A673 (cell line): ENCODE measurements around the gene CEND1. TPM values are rescaled to one million over a fixed set of nuclear protein-coding genes. Genes with fewer than 3 reads are reported as not detected.

Source experiments
- BruUV-seq: library from RNA; stranded (reverse); fragments of 400-500 nt; replicated peaks from 2 replicates; lab custom pipeline; 2021; lab: Mats Ljungman, UMichigan
- CTCF ChIA-PET: fragments of 300-600 bp; sonication (Branson Sonifier 250); formaldehyde crosslinking; loops from one replicate; lab custom pipeline; 2022; ENCODE audit warnings: antibody characterized with exemption; lab: Charles Lee
- POLR2A ChIA-PET: fragments of 300-600 bp; sonication (Branson Sonifier 250); formaldehyde crosslinking; loops from one replicate; lab custom pipeline; 2022; ENCODE audit warnings: antibody characterized with exemption; ENCODE audit not compliant: low non-redundant PET; lab: Charles Lee
- DNase-seq: peaks from one replicate; pipeline ENCODE4 v3.0.0-alpha.2; 2015; ENCODE audit warnings: low spot score
- H3K27ac ChIP-seq: fragments of 200-600 bp; sonication (generic); 2 replicates; pipeline ENCODE4 v1.5.1; 2016; ENCODE audit warnings: mixed run types, low read depth, mild to moderate bottlenecking, mixed read lengths, antibody characterized with exemption, low read length; ENCODE audit not compliant: poor library complexity, severe bottlenecking
- H3K27me3 ChIP-seq: fragments of 200-600 bp; sonication (generic); replicated peaks from 2 replicates; pipeline ENCODE4 v1.6.1; 2017; ENCODE audit warnings: mixed run types, low read depth, mild to moderate bottlenecking, mixed read lengths, antibody characterized with exemption, low read length; ENCODE audit not compliant: insufficient read depth, poor library complexity
- H3K36me3 ChIP-seq: fragments of 200-600 bp; sonication (generic); 2 replicates; pipeline ENCODE4 v1.6.1; 2016; ENCODE audit warnings: mixed run types, mild to moderate bottlenecking, mixed read lengths, antibody characterized with exemption, low read length; ENCODE audit not compliant: insufficient read depth, poor library complexity, severe bottlenecking
- H3K4me1 ChIP-seq: fragments of 200-600 bp; sonication (generic); 2 replicates; pipeline ENCODE4 v1.6.1; 2017; ENCODE audit warnings: mixed run types, mild to moderate bottlenecking, mixed read lengths, antibody characterized with exemption, low read length; ENCODE audit not compliant: insufficient read depth, poor library complexity, severe bottlenecking
- H3K4me3 ChIP-seq: fragments of 200-600 bp; sonication (generic); 2 replicates; pipeline ENCODE4 v1.5.1; 2016; ENCODE audit warnings: low read depth, mixed run types, mild to moderate bottlenecking, mixed read lengths, low read length; ENCODE audit not compliant: poor library complexity, severe bottlenecking
- H3K9me3 ChIP-seq: fragments of 200-600 bp; sonication (generic); 2 replicates; pipeline ENCODE4 v1.6.1; 2016; ENCODE audit warnings: mixed run types, low read depth, mild to moderate bottlenecking, mixed read lengths, antibody characterized with exemption, low read length; ENCODE audit not compliant: poor library complexity, severe bottlenecking
- CTCF ChIP-seq: fragments of 300-800, 200-600 bp; sonication (generic); conservative IDR thresholded peaks from 2 replicates; pipeline ENCODE4 v1.5.1; 2017; ENCODE audit warnings: low read depth, mild to moderate bottlenecking, antibody characterized with exemption, low read length, moderate library complexity, mixed read lengths
- EZH2 ChIP-seq: fragments of 200-600 bp; sonication (generic); IDR thresholded peaks from 2 replicates; pipeline ENCODE4 v1.6.1; 2017; ENCODE audit warnings: borderline replicate concordance, low read depth, mild to moderate bottlenecking, mixed read lengths, antibody characterized with exemption, low read length; ENCODE audit not compliant: poor library complexity, severe bottlenecking
- intact Hi-C: fragments of 100-400 bp; cut with micrococcal nuclease; formaldehyde crosslinking; loops from one replicate; pipeline ENCODE4 v1.10.0; 2022; ENCODE audit not compliant: unreplicated experiment
- total RNA-seq: library from RNA; stranded (reverse); gene quantifications from 2 replicates; pipeline ENCODE4 v1.2.3, GENCODE V29; 2021

Gene CEND1
- total RNA-seq, 1 experiment from 2014 or later: 0.52 TPM

GRCh38 chr11:813072-813455 lies 23.2 kb upstream of the CEND1 start:
- TF ChIP-seq CTCF (no peak), EZH2 (no peak)
- intact Hi-C loops: no loop called here
- no peak overlapping the region for H3K27ac ChIP-seq
- POLR2A ChIA-PET: no interaction called here
- H3K36me3 ChIP-seq: peaks cover 29% of the 10 kb centered on the region
- BruUV-seq: no TSS peak
- H3K27me3 ChIP-seq: no peaks in the 10 kb centered on the region
- peaks cover 11% of the 10 kb centered on the region for H3K4me1 ChIP-seq
- H3K9me3 ChIP-seq: no peaks in the 10 kb centered on the region
- no peak for DNase-seq
- CTCF ChIA-PET: no interaction called here
- no peak overlapping the region for H3K4me3 ChIP-seq

DNA sequence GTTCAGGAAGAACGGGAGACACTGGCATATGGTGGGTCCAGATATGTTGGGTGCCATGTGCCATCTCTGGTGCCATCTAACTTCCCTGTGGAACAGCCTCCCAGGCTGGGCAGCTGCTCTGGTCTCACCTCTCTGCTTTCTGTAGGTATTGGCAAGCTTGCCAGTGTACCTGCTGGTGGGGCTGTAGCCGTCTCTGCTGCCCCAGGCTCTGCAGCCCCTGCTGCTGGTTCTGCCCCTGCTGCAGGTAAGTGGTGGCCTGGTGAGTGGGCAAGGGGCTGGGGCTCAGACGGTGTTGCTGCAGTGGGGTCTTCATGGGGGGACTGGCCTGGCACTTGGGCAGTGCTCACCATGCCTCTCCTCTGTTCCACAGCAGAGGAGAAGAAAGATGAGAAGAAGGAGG lies 22.5 kb upstream of the CEND1 start:
- intact Hi-C loops: no loop called here
- no TSS peak for BruUV-seq

DNA sequence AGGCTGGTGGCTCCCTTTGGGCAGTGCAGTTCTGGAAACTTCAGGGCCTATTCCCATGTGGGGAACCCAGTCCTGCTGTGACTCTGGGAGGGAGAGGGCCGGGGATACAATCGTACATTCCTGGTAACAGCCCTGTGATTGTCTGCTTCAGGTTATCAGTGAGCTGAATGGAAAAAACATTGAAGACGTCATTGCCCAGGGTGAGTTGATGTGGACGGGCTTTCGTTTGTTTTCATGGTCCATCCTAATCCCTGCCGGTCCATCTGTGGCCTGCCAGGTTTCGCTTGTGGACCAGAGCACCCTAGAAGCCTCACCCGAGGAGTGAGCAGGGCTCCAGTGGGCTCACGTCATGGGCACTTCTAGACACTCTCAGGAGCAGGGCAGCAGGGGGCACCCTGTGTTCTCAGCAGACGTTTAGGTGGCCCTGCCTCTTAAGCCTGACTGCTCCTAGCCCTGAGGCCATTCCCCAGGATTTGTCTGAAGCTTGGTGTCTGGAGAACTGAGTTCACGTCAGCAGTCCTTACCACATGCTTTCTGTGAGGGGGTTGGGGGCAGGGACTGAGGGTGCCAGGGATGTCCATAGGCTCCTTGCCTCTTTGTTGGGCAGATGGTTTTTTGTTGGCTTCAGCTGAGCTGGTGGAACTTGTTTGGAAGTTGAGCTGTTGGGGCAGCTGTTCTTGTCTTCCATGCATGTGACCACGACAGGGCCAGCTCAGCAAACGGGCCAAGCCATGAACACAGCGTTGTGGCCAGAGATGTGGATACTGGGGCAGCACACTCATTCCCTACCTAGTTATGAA lies 21.8 kb upstream of the CEND1 start:
- no TSS peak for BruUV-seq
- intact Hi-C loops: no loop called here

More for the DNA sequence above, 22.5 kb upstream of the CEND1 start:
- H3K4me1 ChIP-seq: peaks cover 11% of the 10 kb centered on the region
- H3K36me3 ChIP-seq: peaks cover 29% of the 10 kb centered on the region
- no peaks in the 10 kb centered on the region for H3K9me3 ChIP-seq
- H3K27me3 ChIP-seq: no peaks in the 10 kb centered on the region
- ChIA-PET POLR2A (interaction anchor here (0.6 kb wide), 1 partner anchor 307 kb away, joined by 5 read pairs; no protein-coding TSS in a partner anchor), CTCF (no interaction called here)
- DNase-seq: no peak
- no peak overlapping the region for H3K27ac ChIP-seq
- H3K4me3 ChIP-seq: no peak overlapping the region
- TF ChIP-seq CTCF (no peak), EZH2 (no peak)

More for the DNA sequence above, 21.8 kb upstream of the CEND1 start:
- DNase-seq: no peak
- peaks cover 29% of the 10 kb centered on the region for H3K36me3 ChIP-seq
- H3K4me3 ChIP-seq: peak overlapping the region; percentile 95
- ChIA-PET POLR2A (interaction anchor here (0.6 kb wide), 2 partner anchors 209 to 306 kb away, joined by 4 to 5 read pairs; no protein-coding TSS in a partner anchor), CTCF (no interaction called here)
- peak overlapping the region; percentile 99 for H3K27ac ChIP-seq
- no peaks in the 10 kb centered on the region for H3K9me3 ChIP-seq
- no peak for TF ChIP-seq EZH2
- no peak for TF ChIP-seq CTCF
- H3K4me1 ChIP-seq: peaks cover 11% of the 10 kb centered on the region
- no peaks in the 10 kb centered on the region for H3K27me3 ChIP-seq
